NCI-H2029 treated with DMSO at 0.1 percent for 48 hours (cell line): ENCODE results near the gene CDKN2D.
A peak's percentile ranks its signal among the peaks of the same experiment; 100 is the strongest.

Experiments used
- DNase-seq: peaks from one replicate; lab custom pipeline; 2025; lab: John Stamatoyannopoulos, UW

The CDKN2D gene

DNA sequence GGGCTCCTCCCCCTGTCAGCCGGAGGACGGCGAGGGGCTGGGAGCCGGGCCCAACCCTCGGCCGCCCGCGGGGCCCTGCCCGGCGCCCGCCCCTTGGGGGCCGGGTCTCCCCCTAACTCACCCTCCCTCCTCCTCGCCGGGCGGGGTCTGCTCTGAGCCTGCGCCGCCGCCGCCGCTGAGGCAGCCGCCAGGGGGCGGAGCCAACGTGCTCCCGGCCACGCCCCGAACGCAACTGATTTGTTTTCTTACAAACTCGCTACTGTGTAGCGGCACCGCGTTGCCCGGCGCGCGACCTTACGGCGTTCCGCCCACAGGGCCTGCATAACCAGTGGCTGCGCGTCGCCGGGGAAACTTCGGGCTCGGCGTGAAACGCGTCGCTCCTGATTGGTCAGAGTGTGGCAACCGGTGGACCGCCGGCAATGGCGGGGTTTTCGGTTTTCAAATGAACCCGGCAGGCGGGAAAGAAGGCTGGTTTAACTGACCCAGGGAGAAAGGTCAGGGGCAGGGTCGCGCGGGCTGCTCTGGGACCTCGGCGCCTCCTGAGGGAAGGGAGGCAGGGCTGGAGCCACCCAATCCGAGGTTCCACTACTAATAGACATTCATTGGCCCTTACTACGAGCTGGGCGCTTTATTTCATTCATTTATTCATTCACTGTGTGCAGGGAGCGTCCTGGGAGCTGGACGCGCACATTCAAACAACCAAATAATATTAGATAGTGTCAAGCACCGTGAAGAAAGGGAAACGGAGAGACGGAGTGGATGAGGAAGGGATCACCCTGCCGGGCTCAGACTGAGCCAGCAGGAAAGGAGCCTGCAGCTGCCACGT, at the start of gene CDKN2D:
Gene CDKN2D (minus strand): TSS at position 154 of the 826 bp plus-strand sequence. CDS start 326 bp downstream, outside the sequence.
- DNase-seq, result peak; percentile 90

DNA sequence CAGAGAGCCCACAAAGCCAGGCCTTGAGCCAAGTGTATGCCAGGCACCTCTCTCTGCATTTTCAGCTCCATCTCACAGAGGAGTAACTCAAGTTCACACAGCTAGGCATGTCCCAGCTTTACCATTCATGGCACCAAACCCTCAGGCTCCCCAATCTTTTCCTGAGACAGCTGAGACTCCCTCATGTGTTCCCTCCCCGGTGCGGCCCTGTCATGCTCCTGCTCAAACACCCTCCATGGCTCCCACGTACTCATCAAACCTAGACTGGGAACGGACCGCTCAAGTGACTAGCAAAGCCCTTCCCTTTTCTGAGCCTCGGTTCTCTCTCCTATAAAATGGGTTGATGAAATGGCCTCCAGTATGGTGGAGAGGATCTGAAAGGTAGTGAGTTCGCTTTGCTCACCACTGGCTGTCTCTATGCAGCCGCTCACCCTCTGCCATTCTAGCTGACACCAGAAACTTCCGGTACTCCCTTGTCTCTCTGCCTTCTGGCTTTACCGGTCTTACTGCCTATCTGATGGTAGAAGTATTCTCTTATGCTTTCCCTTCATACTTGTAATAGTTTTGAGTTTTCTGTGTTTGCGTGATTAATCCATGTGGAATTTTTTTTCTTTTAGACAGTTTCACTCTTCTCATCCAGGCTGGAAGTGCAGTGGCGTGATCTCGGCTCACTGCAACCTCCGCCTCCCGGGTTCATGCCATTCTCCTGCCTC, 48.8 kb upstream of the CDKN2D start:
- no peak for DNase-seq

DNA sequence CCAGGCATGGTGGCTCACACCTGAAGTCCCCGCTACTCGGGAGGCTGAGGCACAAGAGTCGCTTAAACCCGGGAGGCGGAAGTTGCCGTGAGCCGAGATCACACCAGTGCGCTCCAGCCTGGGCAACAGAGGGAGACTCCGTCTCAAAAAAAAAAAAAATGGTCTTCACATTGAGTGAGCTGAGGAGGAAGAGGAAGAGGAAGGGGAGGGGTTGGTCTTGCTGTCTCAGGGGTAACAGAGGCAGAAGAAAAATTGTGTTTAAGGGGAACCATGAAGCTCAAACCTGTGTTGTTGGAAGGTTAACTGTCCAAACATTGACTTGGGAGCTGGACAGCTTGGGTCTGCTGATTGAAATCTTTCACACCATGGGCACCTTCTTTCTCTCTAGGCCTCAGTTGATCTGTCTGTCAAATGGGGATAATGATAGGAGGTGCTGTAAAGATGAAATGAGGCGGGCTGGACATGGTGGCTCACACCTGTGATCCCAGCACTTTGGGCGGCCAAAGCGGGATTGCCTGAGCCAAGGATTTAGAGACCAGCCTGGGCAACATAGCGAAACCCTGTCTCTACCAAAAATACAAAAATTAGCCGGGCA, 46.7 kb upstream of the CDKN2D start:
- no peak for DNase-seq

DNA sequence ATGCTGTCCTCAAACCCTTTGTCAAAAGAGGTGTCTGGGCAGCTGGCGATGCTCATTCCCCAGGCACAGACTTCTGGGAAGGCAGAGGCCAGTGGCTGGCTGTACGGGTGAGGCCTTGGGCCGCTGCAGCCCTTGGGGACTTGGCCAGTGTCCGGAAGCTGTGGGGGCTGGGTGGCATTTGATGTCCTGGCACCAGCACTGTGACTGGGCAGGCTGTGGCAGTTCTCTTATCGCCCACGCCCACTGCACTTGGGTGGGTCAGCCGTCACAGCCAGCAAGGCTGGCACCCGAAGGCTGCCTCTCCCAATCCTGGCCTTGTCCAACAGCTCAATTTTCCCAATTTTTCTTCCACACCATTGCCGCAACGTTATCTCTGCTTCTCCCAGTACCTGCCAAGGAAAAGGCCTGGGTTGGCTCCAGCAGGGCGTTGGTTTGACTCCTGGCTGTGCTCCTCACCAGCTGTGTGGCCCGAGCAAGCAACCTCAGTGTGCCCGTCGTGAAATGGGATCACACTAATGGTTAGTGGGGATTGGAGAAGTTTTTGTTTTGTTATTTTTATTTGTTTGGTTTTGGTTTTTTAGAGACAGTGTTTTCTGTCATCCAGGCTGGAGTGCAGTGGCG, 43.8 kb upstream of the CDKN2D start:
- no peak for DNase-seq

DNA sequence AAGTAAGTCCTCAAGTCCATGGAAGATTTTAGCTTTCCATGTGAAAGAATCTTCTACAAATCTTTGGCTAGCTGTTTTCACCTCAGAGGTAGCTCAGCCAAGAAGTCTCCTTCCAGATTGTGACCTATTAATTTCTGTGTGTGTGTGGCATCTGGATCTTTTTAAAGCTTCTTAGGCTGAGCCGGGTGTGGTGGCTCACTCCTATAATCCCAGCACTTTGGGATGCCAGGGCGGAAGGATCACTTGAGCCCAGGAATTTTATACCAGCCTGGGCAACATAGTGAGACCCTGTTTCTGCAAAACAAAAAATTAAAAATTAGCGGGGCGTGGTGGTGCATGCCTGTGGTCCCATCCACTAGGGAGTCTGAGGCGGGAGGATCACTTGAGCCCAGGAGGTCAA, 43.1 kb upstream of the CDKN2D start:
- DNase-seq, result no peak

DNA sequence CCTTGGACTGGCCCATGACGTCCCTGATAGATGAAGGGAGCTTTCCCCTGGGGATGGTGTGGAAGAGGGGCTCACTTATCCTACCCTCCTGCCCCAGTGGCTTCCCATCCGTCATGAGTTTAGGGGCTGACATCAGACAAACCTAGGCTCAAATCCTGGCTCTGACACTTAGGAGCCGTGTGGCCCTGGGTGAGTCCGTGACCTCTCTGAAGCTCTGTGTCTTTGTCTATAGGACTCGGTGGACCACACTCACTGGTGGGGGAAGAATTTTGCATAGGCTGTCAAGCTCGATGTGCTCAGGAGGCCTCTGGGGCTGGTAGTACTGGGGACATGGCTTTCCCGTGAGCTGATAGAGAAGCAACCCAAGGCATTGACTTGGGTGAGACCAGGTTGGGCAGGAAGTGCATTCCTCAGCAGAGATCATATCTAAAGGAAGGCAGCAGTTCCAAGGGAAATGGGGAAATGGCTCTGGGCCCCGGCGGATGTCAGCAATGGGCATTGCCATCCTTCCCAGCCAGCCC, 35.7 kb upstream of the CDKN2D start:
- DNase-seq, result no peak

DNA sequence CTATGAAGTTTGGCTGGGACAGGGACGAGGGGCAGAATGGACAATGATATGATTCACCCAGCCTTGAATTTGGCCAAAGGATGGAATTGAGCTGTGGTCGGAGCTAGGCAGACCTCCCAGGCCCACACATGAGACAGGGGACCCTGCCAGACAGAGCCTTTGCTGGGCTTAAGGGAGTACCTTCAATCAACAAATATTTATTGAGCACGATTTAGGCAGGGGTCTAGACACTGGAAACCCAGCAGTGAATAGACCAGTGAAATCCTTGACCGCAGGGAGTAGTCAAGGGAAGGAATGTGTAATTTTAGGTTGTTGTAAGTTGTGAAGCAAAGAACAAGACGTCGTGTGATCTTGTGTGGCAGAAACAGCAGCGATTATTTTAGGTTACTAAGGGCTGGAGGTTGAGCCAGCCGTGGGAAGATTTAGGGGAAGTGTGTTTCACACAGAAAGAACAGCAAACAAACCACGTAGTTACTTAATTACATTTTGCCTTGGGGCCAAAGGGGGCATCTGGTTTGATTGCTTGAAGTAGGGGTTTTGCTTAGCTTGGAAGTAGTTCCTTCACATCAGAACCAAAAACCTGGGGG, 35.2 kb upstream of the CDKN2D start:
- no peak for DNase-seq

DNA sequence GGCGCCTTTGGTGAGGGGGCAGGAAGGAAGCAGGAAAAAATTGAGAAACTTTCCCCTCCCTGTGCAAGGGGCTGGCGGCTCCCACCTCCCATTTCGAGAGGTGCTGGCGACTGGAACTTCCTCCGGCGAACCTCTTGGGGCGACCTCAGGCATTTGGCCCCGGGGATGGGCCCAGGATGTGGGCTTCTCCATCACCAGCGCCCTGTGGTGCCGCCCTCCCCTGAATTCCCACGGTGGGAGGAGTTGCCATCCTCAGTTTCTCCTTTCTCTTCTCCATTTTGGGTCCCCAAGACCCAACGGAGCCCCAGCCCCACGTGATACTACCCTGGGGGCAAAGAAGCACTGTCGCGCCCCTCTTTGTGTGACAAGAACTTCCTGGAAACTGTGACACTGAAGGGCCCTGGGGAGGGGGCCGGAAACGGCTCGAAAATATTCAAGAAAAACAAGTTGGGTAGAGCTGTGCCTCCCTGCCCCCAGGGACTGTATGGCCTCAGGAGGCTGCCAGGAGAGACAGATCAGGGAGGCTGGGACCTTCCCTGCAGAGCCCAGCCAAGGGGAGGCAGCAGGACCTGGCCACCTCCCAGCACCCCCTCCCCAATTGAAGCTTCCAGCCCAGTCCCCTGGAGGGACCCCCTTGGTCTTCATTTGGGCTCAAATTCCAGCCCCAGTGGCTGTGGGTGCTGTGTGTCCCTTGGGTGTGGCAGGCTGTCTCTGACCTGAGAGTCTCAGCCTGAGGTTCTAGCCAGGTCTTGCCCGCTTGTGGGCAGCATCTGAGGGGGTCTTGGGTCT, 34.5 kb upstream of the CDKN2D start:
- DNase-seq, result no peak

DNA sequence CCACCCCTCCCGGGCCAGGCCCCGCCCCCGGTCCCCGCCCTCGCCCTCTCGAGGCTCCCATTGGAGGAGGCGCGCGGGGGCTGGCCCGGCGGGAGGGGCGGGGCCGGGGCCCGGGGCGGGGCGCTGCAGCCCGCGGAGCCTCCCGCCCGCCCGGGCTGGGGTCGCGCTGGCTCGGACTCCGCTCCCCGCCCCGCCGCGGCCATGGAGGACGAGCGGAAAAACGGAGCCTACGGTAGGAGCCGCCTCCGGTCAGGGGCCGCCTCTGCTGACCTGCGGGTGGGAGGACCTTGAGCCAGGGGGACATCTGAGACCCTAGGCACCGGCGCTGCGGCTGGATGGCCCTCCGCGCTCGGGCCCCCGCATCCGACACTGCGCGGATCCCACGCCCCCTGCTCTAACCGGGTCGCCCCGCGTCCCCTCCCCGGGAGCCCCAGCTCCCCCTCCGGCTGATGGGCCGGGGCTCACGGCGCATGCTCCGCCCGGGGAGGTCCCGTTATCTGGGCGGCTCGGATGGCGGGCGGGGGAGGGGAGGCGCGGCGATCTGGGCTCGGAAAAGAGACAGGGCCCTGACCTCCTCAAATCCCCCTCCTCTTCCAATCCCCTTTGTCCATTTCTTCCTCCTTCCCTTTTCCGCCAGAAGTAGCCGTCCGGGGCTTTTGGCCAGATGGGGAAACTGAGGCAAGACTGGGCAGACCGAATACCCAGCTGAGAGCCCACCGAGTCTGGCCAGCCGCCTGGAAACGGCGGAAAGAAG, 33.7 kb upstream of the CDKN2D start:
- no peak for DNase-seq

DNA sequence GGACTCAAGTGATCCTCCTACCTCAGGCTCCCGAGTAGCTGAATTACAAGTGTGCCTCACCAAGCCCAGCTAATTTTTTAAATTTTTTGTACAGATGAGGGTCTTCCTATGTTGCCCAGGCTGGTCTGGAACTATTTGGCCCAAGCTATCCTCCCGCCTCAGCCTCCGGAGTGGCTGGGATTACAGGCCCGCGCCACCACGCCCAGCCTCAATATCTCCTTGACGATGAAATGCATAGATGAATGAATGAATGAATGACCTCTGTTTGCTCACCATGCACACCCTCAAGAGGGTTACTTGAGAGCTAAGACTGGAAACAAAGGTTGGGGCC, 33.2 kb upstream of the CDKN2D start:
- peak; percentile 67 for DNase-seq

DNA sequence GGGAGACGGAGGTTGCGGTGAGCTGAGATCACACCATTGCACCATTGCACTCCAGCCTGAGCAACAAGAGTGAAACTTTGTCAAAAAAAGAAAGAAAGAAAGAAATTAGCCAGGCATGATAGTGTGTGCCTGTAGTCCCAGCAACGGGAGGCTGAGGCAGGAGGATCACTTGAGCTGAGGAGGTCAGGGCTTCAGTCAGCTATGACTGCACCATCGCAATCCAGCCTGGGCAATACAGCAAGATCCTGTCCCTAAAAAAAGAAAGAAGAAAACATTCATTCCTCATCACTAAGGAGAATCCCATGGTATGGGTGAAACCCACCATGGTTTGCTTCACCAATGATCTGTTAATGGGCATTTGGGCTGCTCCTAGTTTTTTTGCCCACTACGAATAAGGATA, 31.4 kb upstream of the CDKN2D start:
- DNase-seq, result no peak

DNA sequence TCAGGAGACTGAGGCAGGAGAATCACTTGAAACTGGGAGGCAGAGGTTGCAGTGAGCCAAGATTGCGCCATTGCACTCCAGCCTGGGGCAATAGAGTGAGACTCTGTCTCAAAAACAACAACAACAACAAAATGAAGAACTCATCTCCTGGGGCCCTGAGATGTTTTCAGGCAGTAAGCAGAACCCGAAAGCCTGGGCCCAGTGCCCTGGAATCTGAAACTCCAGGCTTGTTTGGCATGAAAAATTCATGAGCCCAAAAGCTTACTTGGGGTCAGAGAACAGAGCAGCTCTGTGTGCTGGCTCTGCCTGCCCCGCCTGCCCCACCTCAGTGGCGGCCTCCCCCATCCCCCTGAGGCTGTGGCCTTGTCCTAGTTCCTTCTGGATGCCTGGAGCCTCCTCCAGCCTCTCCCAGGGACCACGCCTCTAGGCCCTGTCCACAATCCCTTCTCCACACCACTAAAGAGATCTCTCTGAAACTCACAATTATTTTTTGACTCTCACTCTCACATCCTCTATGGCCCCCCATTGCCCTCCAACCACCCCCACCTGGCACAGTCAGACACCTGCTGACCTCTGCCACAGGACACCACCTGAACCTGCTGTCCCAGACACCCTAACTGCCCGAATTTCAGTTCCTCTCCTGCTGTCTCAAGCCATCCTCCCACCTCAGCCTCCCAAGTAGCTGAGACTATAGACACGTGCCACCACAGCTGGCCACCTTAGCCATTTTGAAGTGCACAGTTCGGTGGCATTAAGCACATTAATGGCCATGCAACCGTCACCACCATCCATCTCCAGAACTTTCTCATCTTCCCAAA, 25.2 kb upstream of the CDKN2D start:
- DNase-seq, result no peak

DNA sequence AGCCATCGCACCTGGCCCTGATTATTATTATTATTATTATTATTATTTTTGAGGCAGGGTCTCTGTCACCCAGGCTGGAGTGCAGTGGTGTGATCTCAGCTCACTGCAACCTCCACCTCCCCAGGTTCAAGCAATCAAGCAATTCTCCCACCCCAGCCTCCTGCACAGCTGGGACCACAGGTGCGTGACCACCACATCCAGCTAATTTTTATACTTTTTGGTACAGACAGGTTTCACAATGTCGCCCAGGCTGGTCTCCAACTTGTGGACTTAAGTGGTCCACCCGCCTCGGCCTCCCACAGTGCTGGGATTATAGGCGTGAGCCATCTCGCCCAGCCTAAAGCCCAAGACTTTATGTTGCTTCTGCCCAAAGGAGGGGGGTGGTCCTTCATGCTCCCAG, 24.4 kb upstream of the CDKN2D start:
- no peak for DNase-seq

DNA sequence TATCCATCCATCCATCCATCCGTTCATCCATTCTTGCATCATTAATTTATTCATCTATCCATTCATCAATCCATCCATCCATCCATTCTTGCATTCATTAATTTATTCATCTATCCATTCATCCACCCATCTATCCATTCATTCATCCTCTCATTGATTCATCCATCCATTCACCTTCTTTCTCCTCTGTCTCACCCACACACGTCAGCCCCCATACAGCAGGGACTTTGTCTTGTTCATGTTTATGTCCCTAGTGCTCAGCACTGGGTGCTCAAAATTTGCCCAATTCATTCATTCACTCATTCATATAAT, 19.0 kb upstream of the CDKN2D start:
- no peak for DNase-seq

DNA sequence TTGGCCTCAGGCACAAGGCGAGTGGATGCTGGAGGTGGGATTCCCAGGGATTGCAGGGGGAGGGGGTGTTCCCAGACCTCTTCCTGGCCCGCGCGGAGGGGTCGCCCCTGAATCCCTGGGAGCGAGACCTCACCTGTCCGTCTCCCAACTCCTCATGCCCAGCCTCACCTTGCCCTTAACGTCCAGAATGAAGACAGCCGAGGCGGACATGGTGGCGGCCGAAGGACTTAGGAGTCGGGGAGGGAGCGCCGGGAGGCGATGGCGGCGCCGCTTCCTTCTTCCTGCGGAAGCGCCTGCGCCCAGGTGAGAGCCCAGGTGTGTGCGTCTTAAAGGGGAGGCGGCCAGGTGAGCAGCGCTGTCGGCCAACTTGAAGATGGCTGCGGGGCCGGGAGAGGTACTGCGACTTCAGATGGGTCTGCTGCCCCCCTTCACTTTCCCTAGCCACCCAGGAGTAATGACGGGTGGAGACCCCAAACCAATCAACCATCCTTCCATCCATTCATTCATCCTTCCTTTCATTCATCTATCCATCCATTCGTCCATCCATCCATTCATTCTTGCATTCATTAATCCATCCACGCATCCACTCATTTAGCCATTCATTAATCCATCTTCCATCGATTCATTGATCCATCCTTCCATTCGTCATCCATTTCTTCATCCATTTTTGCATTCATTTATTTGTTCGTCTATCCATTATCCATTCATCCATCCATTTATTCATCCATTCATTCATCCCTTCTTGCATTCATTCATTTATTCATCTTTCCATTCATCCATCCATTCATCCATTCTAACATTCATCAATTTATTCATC, 18.5 kb upstream of the CDKN2D start, which contains the start of gene AP1M2:
Gene AP1M2 (minus strand): TSS at position 291 of the 817 bp plus-strand sequence. CDS start 81 bp downstream, at position 210.
- no peak for DNase-seq

DNA sequence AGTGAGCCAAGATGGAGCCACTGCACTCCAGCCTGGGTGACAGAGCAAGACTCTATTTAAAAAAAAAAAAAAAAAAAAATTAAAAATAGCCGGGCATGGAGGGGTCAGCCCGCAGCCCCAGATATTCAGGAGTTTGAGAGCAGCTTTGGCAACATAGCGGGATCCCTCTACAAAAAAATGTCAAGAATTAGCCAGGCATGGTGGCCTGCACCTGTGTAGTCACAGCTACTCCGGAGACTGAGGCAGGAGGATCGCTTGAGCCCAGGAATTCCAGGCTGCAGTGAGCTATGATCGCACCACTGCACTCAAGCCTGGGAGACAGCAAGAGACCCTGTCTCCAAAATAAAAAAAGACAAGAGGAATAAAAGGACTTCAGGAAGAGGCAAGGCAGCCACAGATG, 17.6 kb upstream of the CDKN2D start:
- DNase-seq, result no peak

DNA sequence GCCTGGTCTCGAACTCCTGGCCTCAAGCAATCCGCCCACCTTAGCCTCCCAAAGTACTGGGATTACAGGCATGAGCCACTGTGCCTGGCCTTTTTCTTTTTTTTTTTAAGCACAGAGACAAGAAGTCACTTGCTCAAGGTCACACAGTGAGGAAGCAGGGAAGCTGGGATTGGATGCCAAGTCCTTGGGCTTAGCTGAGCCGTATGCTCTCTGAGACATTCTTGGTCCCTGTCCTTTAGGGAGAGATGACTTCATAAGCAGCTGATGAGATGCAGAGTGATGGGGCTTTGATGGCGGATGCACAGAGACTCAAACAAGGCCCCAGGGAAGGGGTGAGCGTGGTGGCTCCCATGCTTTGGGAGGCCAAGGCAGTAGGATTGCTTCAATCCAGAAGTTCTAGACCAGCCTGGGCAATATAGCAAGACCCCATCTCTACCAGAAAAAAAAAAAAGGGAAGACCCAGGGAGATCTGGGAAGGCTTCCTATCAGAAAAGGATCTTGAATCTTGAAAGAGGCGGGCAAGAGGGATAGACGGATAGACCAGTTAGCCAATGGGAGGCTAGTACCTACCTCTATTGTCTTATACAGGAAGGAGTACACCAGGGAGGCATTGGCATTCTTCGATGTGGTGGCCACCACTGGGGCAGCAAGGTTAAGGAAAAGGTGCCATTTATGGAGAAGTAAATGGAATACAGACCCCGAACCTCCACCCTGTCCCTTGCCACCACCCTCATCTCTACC, 14.4 kb upstream of the CDKN2D start:
- no peak for DNase-seq

DNA sequence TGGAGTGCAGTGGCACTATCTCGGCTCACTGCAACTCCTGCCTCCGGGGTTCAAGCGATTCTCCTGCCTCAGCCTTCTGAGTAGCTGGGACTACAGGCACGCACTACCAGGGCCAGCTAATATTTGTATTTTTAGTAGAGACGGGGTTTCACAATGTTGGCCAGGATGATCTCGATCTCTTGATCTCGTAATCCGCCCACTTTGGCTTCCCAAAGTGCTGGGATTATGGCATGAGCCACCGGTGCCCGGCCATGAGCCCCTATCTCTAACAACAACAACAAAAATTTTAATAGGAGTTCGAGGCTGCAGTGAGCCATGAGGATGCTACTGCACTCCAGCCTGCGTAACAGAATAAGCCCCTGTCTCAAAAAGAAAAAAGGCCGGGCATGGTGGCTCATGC, 13.3 kb upstream of the CDKN2D start:
- DNase-seq, result no peak
